ENCODE data around the gene FGGY.
A peak's percentile ranks its signal among the peaks of the same experiment; 100 is the strongest.
"Not testable (repeated sequence)": the region's sequence is repeated elsewhere in the genome, so short reads cannot be mapped to it uniquely, and the experiment has no call there.

FGGY gene

DNA sequence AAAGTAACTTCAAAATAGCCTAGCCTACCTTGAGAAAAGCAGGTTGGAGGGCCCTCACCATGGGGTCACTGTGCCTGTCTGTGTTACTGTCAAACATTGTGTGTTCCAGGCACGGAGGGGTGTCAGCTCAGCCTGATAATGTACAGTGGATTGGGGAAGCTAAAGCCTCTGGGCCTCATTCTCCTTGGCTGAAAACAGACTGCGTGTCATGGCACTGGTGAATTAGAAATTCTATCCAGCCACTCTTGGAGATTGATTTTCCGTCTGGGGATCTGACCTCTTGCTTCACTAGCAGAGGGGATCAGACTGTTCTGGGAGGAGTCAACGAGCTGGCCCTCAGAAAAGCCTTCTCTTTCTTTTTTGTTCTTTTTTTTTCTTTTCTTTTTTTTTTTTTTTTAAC, 394.4 kb downstream of the FGGY start:
- no peak for DNase-seq

- DNase-seq: no peak
These were observed 395.7 kb downstream of the FGGY start for GRCh38 chr1:59692591-59692990.

DNA sequence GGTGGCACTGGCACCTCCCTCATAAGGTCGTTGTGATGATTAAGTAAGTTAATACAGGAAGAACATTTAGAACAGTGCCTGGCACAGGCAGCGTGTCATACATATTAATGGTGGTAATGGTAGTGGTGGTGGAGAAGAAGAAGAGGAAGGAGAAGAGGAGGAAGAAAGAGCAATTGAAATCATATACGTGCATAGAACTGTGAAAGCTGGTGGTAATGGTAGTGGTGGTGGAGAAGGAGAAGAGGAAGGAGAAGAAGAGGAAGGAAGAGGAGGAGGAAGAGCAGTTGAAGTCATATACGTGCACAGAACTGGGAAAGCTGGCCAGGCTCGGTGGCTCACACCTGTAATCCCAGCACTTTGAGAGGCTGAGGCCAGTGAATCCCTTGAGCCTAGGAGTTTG, 396.5 kb downstream of the FGGY start:
- no peak for DNase-seq

GRCh38 chr1:59695252-59695651, 398.4 kb downstream of the FGGY start:
- no peak for DNase-seq

GRCh38 chr1:59696421-59697115, 399.7 kb downstream of the FGGY start:
- no peak for DNase-seq

DNA sequence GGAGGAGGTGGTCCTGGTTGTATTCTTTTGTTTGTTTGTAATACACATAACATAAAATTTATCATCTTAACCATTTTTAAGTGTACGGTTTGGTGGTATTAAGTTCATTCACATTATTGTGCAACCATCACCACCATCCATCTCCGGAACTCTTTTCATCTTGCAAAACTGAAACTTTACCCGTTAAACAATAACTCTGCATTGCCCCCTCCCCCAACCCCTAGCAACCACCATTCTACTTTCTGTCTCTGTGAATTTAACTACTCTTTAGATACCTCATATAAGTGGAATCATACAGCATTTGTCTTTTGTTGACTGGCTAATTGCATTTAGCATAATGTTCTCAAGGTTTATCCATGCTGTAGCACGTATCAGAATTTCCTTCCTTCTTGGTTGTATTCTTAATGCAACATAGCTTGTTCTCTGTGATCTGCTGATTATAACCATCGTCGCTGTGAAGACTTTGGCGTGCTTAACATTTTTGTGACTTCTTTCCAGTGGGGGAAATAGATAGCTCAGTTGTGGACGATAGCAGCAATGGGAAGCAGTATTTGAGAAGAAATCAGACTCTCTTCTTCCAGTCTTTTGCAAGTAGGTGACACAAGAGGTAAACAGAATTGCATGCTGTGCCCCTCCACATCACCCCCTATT, 400.4 kb downstream of the FGGY start:
- DNase-seq: no peak

DNA sequence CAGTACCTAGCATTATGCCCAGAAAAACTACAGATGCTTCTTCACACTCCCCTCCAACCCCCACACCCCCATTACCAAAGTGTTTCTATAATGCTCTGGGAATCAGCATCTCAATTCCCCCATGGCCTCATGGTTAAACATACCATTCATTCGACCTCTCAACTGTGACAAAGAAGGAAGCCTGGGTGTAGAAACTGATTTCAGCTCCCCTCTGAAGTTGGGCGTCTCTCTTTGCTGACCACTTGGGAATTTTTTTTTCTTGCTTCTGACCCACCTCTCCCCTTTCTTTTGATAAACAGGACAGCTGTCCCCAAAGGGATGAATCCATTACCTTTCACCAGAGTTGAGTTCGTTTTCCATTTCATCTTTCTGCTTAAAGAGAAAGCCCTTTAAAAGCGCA, 401.5 kb downstream of the FGGY start:
- no peak for DNase-seq

DNA sequence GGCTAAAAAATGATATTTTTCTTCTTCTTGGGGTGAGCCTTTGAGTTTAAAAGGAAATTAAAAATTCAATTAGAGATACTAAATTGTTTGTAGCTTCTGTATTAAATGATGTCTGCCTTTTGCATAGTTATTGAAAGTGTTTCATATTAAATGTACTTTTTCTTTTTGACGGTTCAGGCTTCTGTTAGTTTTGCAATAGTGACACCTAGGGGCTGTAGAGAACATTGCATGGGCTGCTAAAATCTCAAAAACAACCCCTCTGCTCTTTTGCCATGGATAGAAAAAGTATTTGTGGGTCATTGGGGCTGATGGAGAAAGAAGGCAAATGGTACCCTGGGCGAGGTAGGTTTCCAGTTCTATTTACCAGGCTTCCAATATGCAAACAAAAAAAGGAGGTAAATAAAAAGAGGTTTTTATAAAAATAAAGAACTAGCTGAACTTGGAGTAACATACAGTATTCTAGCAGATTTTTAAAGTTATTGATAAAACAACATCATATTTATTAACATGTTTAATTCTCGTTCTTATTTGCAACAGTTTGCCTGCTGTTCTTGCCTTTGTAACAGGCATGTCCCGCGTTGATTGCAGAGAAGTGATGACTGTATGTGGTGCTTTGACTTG, 402.4 kb downstream of the FGGY start:
- DNase-seq: peak; percentile 11 to 13

- no peak for DNase-seq
These were observed 404.5 kb downstream of the FGGY start for GRCh38 chr1:59701376-59701775.

DNA sequence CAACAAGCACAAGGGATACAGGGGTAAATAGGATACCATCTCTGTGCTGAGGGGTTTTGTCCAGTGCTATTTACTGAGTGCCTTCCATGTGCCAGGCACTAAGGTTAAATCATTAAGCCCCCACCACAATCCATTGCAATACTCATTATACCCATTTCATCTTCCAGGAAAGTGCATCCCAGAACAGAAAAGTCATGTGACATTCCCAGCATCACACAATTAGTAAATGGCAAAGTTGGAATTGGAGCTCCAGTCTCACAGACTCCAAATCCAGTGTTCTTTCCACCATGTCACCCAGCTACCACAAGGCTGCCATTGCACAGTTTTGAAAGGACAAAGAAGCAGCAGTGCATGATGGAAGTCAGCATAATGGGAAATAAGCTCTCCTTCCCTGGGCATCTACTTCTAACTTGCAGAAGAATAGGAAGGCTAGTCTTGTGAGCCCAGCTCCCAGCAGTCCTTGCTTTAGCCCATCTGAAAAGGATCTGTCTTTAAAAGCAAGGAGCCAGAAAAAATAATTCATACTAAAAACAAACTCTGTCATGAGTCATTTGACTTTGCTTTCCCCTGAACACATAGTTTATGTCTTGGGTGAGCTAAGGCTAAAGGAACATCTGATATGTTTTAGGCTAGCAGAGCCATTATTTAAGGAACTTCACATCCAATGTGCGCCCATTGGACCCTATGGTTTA, 406.5 kb downstream of the FGGY start:
- no peak for DNase-seq

DNA sequence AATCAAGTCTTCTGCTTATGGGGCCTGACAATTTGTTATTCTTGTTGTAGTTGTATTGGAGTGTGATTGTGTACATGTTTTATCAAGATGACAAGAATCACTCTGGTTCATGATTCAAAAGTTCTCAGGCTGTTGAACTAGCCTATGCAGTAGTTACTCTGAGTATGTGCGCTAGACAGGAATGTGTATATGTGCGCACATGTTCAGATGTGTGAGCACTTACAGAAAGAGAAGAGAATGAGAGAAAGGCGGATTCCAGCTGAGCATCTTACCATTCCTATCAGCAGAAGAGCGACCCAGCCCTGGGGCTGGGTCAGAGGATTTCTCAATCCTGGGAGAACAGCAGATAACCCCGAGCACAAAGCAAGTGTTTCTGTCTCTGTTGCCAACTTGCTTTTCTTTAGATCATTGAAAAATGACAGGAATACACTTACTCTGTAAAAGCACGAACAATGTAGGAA, 407.1 kb downstream of the FGGY start:
- DNase-seq: no peak

DNA sequence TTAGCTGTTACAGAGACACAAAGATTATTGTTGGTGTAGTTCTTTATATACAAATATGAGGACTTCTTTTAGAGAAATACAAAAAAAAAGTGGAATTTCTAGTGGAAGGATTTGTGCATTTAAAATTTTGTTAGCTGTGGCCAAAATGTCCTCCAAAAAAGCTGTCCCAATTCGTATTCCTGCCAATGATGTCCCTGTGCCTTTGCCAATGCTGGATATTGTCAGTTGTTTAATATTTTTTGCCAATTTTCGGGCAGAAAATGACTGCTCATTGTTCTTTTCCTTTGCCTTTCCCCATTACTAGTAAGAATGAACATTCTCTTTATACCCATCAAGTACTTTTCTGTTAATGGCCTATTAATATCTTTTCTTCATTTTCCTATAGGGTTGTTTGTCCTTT, 407.8 kb downstream of the FGGY start:
- DNase-seq: no peak

DNA sequence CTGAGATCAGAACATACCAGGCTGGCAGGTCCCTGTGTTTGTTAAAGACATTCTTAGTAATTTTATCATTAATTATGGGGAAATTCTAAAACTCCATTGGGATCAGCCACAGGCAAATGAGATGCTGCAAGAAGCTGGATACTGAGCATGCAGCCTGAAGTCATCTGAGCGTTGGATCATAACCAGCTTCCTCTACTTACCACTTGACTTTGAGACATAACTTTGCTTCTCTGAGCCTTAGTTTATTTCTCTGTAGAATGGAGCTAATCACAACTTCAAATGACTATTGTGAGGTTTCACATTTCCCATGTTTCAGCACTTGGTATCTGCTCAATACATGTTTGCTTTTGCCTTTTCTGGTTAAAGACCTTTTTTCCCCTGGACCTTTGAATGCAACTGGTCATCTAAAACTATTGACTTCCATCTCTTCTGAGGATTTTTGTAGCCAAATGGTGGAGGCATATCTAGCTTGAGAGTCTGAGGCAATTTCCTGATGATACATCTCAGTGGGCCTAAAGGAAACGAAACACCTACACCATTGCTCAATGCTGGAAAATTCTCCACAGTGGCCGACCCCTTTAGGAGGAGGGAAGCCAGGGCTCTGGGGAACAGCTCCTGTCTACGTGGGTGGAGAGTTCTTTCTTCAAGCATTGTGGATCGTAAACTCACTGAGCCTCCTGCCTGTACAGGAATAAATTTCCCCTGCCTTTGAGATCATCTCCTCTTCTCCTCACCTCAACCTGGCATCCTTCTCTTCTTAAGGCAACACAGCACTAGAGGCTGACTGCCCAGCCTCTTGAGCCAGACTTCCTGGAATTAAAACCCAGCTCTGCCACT, 408.8 kb downstream of the FGGY start:
- no peak for DNase-seq

GRCh38 chr1:59706303-59706599, 409.4 kb downstream of the FGGY start:
- DNase-seq: no peak

GRCh38 chr1:59707178-59707791, 410.4 kb downstream of the FGGY start:
- no peak for DNase-seq

DNA sequence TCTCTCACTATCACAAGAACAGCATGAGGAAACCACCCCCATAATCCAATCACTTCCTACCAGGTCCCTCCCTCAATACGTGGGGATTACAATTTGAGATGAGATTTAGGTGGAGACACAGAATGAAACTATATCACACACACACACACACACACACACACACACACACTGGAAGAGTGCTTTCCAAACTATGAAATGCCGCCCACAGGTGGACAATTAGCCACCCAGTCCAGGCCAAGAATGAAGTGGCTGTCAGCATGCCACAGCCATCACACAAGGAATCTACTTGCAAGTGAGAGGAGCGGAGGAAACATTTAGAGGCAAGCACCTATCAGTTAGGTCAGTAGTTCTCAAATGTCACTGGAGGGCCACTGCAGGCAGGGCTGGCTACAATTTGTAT, 412.4 kb downstream of the FGGY start:
- no peak for DNase-seq

GRCh38 chr1:59710920-59711319, 414.0 kb downstream of the FGGY start:
- not testable (repeated sequence) for DNase-seq

- no peak for DNase-seq
These were observed 417.3 kb downstream of the FGGY start for GRCh38 chr1:59714219-59714618.

GRCh38 chr1:59714966-59715365, 418.1 kb downstream of the FGGY start:
- DNase-seq: no peak

- no peak for DNase-seq
These were observed 419.9 kb downstream of the FGGY start for GRCh38 chr1:59716832-59717231.

DNA sequence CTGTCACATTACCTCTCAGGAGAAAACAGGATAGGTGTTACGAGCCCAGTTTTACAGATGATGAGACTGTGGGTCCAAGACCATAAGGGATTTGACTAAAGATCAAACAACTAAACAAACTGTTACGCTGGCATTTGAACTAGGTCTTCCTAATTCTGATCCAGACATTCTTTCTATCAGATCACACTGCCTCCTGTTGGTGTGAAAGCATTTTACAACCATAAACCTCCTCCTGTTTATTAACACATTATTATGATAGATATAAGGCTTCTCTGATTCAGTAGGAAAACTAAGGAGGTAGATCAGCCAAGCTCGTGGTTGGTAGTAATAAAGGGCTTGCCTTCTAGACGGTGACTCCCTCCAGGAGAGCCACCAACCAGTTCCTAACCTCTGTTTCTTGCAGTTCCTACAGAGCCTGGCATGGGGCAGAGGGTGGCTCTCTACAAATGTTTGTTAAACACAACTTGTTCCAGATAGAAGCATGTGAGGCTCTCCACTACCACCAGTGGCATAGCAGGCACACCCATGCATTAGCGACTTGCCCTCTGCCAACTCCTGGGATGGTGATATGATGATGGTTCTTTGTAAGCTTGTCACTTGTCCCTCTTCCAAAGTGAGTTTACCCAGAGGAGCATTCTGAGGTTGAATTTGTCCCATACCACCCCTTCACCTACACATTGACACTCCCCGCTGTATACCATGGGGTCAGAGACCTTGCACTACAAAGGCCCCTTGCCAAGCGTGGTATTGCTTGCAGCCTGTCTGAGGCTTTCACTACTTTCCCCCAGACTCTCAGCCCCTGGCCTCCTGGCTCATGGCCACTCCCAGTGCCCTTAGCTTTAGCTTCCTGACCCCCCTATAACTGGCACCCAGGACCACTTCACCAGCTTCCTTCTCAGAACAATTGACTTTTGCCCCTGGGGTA, 421.4 kb downstream of the FGGY start:
- no peak for DNase-seq
